SH-SY5Y (cell line): ENCODE data around the gene SLC2A8.

Experiments used
- GATA2 ChIP-seq: IDR thresholded peaks from 2 replicates; pipeline ENCODE4 v1.6.1; 2011; ENCODE audit warnings: mild to moderate bottlenecking, low read depth, low read length
- GATA3 ChIP-seq: IDR thresholded peaks from 2 replicates; pipeline ENCODE4 v1.6.1; 2011; ENCODE audit warnings: low read depth, mild to moderate bottlenecking, low read length, moderate library complexity

DNA sequence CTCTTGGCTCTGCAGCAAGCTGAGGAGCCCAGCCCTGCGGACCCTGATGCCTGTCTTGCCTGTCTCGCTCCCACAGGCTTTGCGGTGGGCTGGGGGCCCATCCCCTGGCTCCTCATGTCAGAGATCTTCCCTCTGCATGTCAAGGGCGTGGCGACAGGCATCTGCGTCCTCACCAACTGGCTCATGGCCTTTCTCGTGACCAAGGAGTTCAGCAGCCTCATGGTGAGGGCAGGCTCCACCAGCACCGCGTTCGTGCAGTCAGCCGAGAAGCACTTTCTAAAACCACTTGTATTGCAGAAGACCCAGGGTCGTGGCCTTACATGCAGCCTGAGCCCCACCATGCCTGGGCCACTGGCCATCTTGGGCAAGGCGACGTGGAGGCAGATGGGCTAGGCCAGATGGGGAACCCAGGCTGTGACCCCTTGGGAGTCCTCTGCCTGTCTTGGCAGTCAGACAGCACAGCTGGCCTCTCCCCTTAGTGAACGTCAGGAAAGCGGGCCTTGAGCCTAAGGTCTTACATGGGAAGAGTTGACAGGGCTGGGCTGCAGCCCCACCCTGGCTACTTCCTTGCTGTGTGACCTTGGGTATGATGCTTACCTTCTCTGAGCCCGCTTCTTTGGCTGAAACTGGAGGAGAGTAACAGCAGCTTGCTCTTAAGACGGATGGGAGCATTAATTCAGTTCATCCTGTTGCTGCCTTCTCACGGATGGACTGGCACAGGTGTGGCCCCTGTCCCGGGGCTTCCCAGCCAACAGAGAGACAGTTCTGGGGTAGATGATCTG, 8.6 kb downstream of the SLC2A8 start:
- TF ChIP-seq GATA2 (no peak), GATA3 (no peak)
